H9 (cell line): ENCODE results near the gene GP1BB. TPM values are rescaled to one million over a fixed set of nuclear protein-coding genes. Genes with fewer than 3 reads are reported as not detected.

Experiments used
- DNase-seq: peaks from one replicate; pipeline ENCODE4 v3.0.0-alpha.2; 2017
- H2AFZ ChIP-seq: one replicate; pipeline ENCODE4 v1.6.1; 2013; ENCODE audit warnings: mild to moderate bottlenecking, low read length, control low read depth, moderate library complexity
- H2AK5ac ChIP-seq: 2 replicates; pipeline ENCODE4 v1.6.1; 2013; ENCODE audit warnings: low read length, control low read depth, mixed read lengths; ENCODE audit not compliant: insufficient read length
- H2BK120ac ChIP-seq: one replicate; pipeline ENCODE4 v1.6.1; 2013; ENCODE audit warnings: low read depth, mild to moderate bottlenecking, low read length, control low read depth, inconsistent platforms; ENCODE audit not compliant: poor library complexity, severe bottlenecking
- H2BK12ac ChIP-seq: 2 replicates; pipeline ENCODE4 v1.6.1; 2013; ENCODE audit warnings: low read length, control low read depth, mixed read lengths, low read depth; ENCODE audit not compliant: insufficient read length
- H2BK15ac ChIP-seq: 2 replicates; pipeline ENCODE4 v1.6.1; 2013; ENCODE audit warnings: low read depth, low read length, control low read depth
- H2BK20ac ChIP-seq: one replicate; pipeline ENCODE4 v1.6.1; 2013; ENCODE audit warnings: low read depth, mild to moderate bottlenecking, low read length, control low read depth, inconsistent platforms; ENCODE audit not compliant: poor library complexity, severe bottlenecking
- H2BK5ac ChIP-seq: 2 replicates; pipeline ENCODE4 v1.6.1; 2013; ENCODE audit warnings: low read length, control low read depth, mixed read lengths; ENCODE audit not compliant: insufficient read length
- H3K14ac ChIP-seq: 2 replicates; pipeline ENCODE4 v1.6.1; 2013; ENCODE audit warnings: low read length, control low read depth; ENCODE audit not compliant: insufficient read depth
- H3K18ac ChIP-seq: 2 replicates; pipeline ENCODE4 v1.6.1; 2013; ENCODE audit warnings: low read depth, mild to moderate bottlenecking, mixed read lengths, low read length, control low read depth; ENCODE audit not compliant: insufficient read length
- H3K23ac ChIP-seq: 2 replicates; pipeline ENCODE4 v1.6.1; 2013; ENCODE audit warnings: low read length, control low read depth, mixed read lengths, low read depth; ENCODE audit not compliant: insufficient read length
- H3K23me2 ChIP-seq: 2 replicates; pipeline ENCODE4 v1.6.1; 2013; ENCODE audit warnings: low read depth, mild to moderate bottlenecking, mixed read lengths, low read length, control low read depth; ENCODE audit not compliant: insufficient read length, poor library complexity, severe bottlenecking
- H3K27ac ChIP-seq: 2 replicates; pipeline ENCODE4 v1.5.1; 2013; ENCODE audit warnings: low read length, control low read depth, mixed read lengths, low read depth; ENCODE audit not compliant: insufficient read length
- H3K27me3 ChIP-seq: 2 replicates; pipeline ENCODE4 v1.6.1; 2013; ENCODE audit warnings: low read length, control low read depth, inconsistent platforms; ENCODE audit not compliant: insufficient read depth
- H3K4ac ChIP-seq: 2 replicates; pipeline ENCODE4 v1.6.1; 2013; ENCODE audit warnings: low read depth, mild to moderate bottlenecking, control low read depth, inconsistent platforms, low read length, moderate library complexity
- H3K4me1 ChIP-seq: 2 replicates; pipeline ENCODE4 v1.6.1; 2013; ENCODE audit warnings: low read length, control low read depth, inconsistent platforms; ENCODE audit not compliant: insufficient read depth
- H3K4me2 ChIP-seq: 2 replicates; pipeline ENCODE4 v1.6.1; 2013; ENCODE audit warnings: low read length, control low read depth, mixed read lengths; ENCODE audit not compliant: insufficient read length, insufficient read depth
- H3K56ac ChIP-seq: 2 replicates; pipeline ENCODE4 v1.6.1; 2013; ENCODE audit warnings: low read depth, mild to moderate bottlenecking, mixed read lengths, low read length, control low read depth; ENCODE audit not compliant: insufficient read length
- H3K79me1 ChIP-seq: 2 replicates; pipeline ENCODE4 v1.6.1; 2013; ENCODE audit warnings: low read depth, mild to moderate bottlenecking, moderate library complexity, low read length, control low read depth, inconsistent platforms; ENCODE audit not compliant: insufficient read depth, poor library complexity, severe bottlenecking
- H3K79me2 ChIP-seq: 2 replicates; pipeline ENCODE4 v1.6.1; 2013; ENCODE audit warnings: low read length, control low read depth, inconsistent platforms; ENCODE audit not compliant: insufficient read depth
- H3K9ac ChIP-seq: 2 replicates; pipeline ENCODE4 v1.6.1; 2013; ENCODE audit warnings: low read length, control low read depth, mixed read lengths; ENCODE audit not compliant: insufficient read length; ENCODE audit errors: extremely low read depth
- H3K9me3 ChIP-seq: one replicate; pipeline ENCODE4 v1.6.1; 2013; ENCODE audit warnings: low read depth, low read length, inconsistent platforms; ENCODE audit not compliant: control insufficient read depth
- H3T11ph ChIP-seq: one replicate; pipeline ENCODE4 v1.6.1; 2013; ENCODE audit warnings: mild to moderate bottlenecking, low read length, control low read depth, inconsistent platforms
- H4K20me1 ChIP-seq: one replicate; pipeline ENCODE4 v1.6.1; 2013; ENCODE audit not compliant: control insufficient read depth, insufficient read length, insufficient read depth
- H4K5ac ChIP-seq: 2 replicates; pipeline ENCODE4 v1.6.1; 2013; ENCODE audit warnings: low read depth, mild to moderate bottlenecking, mixed read lengths, low read length, control low read depth; ENCODE audit not compliant: insufficient read length
- H4K8ac ChIP-seq: replicated peaks from 2 replicates; pipeline ENCODE4 v1.6.1; 2013; ENCODE audit warnings: low read length, control low read depth, mixed read lengths, low read depth; ENCODE audit not compliant: insufficient read length
- H4K91ac ChIP-seq: 2 replicates; pipeline ENCODE4 v1.6.1; 2013; ENCODE audit warnings: low read depth, mild to moderate bottlenecking, moderate library complexity, mixed read lengths, low read length, control low read depth; ENCODE audit not compliant: insufficient read length
- H3K27ac Mint-ChIP-seq, 3 experiments: 2 replicates in 2 of 3; 3 replicates in 1 of 3; pipeline ENCODE4 v1.8.0; 2020 to 2021; ENCODE audit warnings: mixed read lengths in 3 of 3, mild to moderate bottlenecking in 1 of 3, moderate library complexity in 1 of 3
- H3K27me3 Mint-ChIP-seq: 2 replicates; pipeline ENCODE4 v1.8.0; 2021; ENCODE audit warnings: low read depth, mild to moderate bottlenecking, moderate library complexity, mixed read lengths
- H3K36me3 Mint-ChIP-seq, 3 experiments: 2 replicates in 2 of 3; 3 replicates in 1 of 3; pipeline ENCODE4 v1.8.0; 2020 to 2021; ENCODE audit warnings: low read depth in 3 of 3, mixed read lengths in 3 of 3; ENCODE audit not compliant: insufficient read depth in 1 of 3
- H3K4me1 Mint-ChIP-seq, 2 experiments: 2 replicates each; pipeline ENCODE4 v1.8.0; 2020; ENCODE audit warnings: mixed read lengths in 2 of 2
- H3K4me3 Mint-ChIP-seq, 2 experiments: 2 replicates in 1 of 2; 3 replicates in 1 of 2; pipeline ENCODE4 v1.8.0; 2020 to 2021; ENCODE audit warnings: mild to moderate bottlenecking in 2 of 2, mixed read lengths in 2 of 2, moderate library complexity in 1 of 2
- H3K9me3 Mint-ChIP-seq, 2 experiments: 2 replicates in 1 of 2; 3 replicates in 1 of 2; pipeline ENCODE4 v1.8.0; 2020; ENCODE audit warnings: mild to moderate bottlenecking in 2 of 2, mixed read lengths in 2 of 2, moderate library complexity in 1 of 2
- CTCF ChIP-seq: fragments of 200-600 bp; sonication (generic); conservative IDR thresholded peaks from 3 replicates; pipeline ENCODE4 v1.8.0; 2021; ENCODE audit warnings: antibody characterized with exemption, mild to moderate bottlenecking
- WGBS: extraction: QIAGEN DNeasy Blood & Tissue Kit; methylation state at CpG from one replicate; pipeline ENCODE4 v1.1.7; 2013; ENCODE audit warnings: missing lambda C conversion rate, low lambda C conversion rate, mixed read lengths; ENCODE audit not compliant: insufficient read length; ENCODE audit errors: extremely low coverage; 5-methylcytosine and 5-hydroxymethylcytosine counted together
- total RNA-seq: library from RNA; stranded (reverse); gene quantifications from 2 replicates; pipeline ENCODE4 v1.2.1, GENCODE V29; 2021

The GP1BB gene
- total RNA-seq, 1 experiment from 2014 or later: 3.4 TPM

- H2AFZ ChIP-seq: no peak overlapping the region
- H3K23me2 ChIP-seq: no peaks in the 10 kb centered on the region
- H3K79me1 ChIP-seq: no peaks in the 10 kb centered on the region
- H3K9ac ChIP-seq: no peak overlapping the region
- Mint-ChIP-seq H3K27me3 (peaks cover 15% of the 10 kb centered on the region), H3K9me3 (no peaks in the 10 kb centered on the region; a peak in 2 of 5 replicates), H3K4me3 (no peak overlapping the region), H3K27ac (no peak overlapping the region), H3K36me3 (no peaks in the 10 kb centered on the region; a peak in 2 of 7 replicates), H3K4me1 (peaks cover 6 to 8% of the 10 kb centered on the region in 2 experiments)
- no peaks in the 10 kb centered on the region for H3K9me3 ChIP-seq
- no peak overlapping the region for H3T11ph ChIP-seq
- no peak for TF ChIP-seq CTCF
- no peak overlapping the region for H2BK15ac ChIP-seq
- no peaks in the 10 kb centered on the region for H3K79me2 ChIP-seq
- no peak overlapping the region for H3K27ac ChIP-seq
- no peaks in the 10 kb centered on the region for H4K20me1 ChIP-seq
- no peak for DNase-seq
- H3K23ac ChIP-seq: no peak overlapping the region
- H3K4me2 ChIP-seq: no peak overlapping the region
- H3K14ac ChIP-seq: no peak overlapping the region
- no peak overlapping the region for H2BK12ac ChIP-seq
- no peak overlapping the region for H3K56ac ChIP-seq
- H2BK120ac ChIP-seq: no peak overlapping the region
- no peak overlapping the region for H2AK5ac ChIP-seq
- H4K91ac ChIP-seq: no peak overlapping the region
- H3K18ac ChIP-seq: no peak overlapping the region
- no peak overlapping the region for H2BK20ac ChIP-seq
- WGBS: no CpG with 5 or more reads among the region's 11 CpGs
- H3K4me1 ChIP-seq: peaks cover under 1% of the 10 kb centered on the region; the same call in 1 of the 2 replicates
- no peak overlapping the region for H4K8ac ChIP-seq
- H3K27me3 ChIP-seq: no peaks in the 10 kb centered on the region
- H3K4ac ChIP-seq: no peak overlapping the region
- no peak overlapping the region for H4K5ac ChIP-seq
- H2BK5ac ChIP-seq: no peak overlapping the region
Observed at GRCh38 chr22:19674129-19674928, 49.0 kb upstream of the GP1BB start.
